B cell (primary cell): ENCODE measurements around the gene GNB1. TPM values are rescaled to one million over a fixed set of nuclear protein-coding genes. Genes with fewer than 3 reads are reported as not detected.

Experiments used
- ATAC-seq: fragments of 200-7000 bp; cut with Tn5 transposase; one replicate; pipeline ENCODE4 v1.10.0; 2021; ENCODE audit warnings: low read depth, mild to moderate bottlenecking, moderate number of reproducible peaks, moderate library complexity
- CTCF ChIA-PET: fragments of 350-600 bp; sonication (Branson Sonifier 250); formaldehyde crosslinking; loops from one replicate; lab custom pipeline; 2021; ENCODE audit warnings: antibody characterized with exemption, inconsistent platforms; lab: Charles Lee
- POLR2A ChIA-PET: fragments of 350-600 bp; sonication (Branson Sonifier 250); formaldehyde crosslinking; loops from one replicate; lab custom pipeline; 2021; ENCODE audit warnings: antibody characterized with exemption; lab: Charles Lee
- DNase-seq: peaks from one replicate; pipeline ENCODE4 v3.0.0; 2013
- H2AFZ ChIP-seq: 2 replicates; pipeline ENCODE4 v1.6.1; 2012; ENCODE audit warnings: mild to moderate bottlenecking, low read depth, low read length; ENCODE audit not compliant: insufficient read depth, poor library complexity, severe bottlenecking
- H3K27ac ChIP-seq, 2 donors: 1 replicate in 1 of 2; 2 replicates in 1 of 2; pipeline ENCODE4 v1.5.1; 2012 to 2013; ENCODE audit warnings: low read length in 2 of 2, mild to moderate bottlenecking in 2 of 2, moderate library complexity in 1 of 2
- H3K27me3 ChIP-seq, 4 experiments: fragments of 200-600 bp in 1 of 4; sonication (generic) in 1 of 4; replicated peaks in 1 of 4; 1 replicate in 2 of 4; 2 replicates in 2 of 4; pipeline versions ENCODE4 v1.6.1 to v1.7.0; 2013 to 2016; ENCODE audit warnings: low read length in 3 of 4, mild to moderate bottlenecking in 2 of 4, mixed read lengths in 1 of 4, moderate library complexity in 1 of 4; ENCODE audit not compliant: insufficient read depth in 4 of 4, control insufficient read depth in 3 of 4; ENCODE audit errors: control extremely low read depth in 1 of 4
- H3K36me3 ChIP-seq, 2 experiments: replicated peaks in 1 of 2; 1 replicate in 1 of 2; 2 replicates in 1 of 2; pipeline versions ENCODE4 v1.6.1 to v1.7.1; 2013; ENCODE audit warnings: low read length in 1 of 2; ENCODE audit not compliant: insufficient read depth in 2 of 2, control insufficient read depth in 1 of 2; ENCODE audit errors: control extremely low read depth in 1 of 2, extremely low read depth in 1 of 2
- H3K4me1 ChIP-seq, 2 donors: fragments of 200-600 bp in 1 of 2; sonication (generic) in 1 of 2; 1 replicate in 1 of 2; 2 replicates in 1 of 2; pipeline versions ENCODE4 v1.5.1 to v1.6.1; 2013 to 2017; ENCODE audit warnings: low read length in 2 of 2; ENCODE audit not compliant: control insufficient read depth in 2 of 2, insufficient read depth in 2 of 2
- H3K4me2 ChIP-seq: replicated peaks from 2 replicates; pipeline ENCODE3; 2012; ENCODE audit warnings: mild to moderate bottlenecking, low read depth, low read length; ENCODE audit not compliant: poor library complexity, severe bottlenecking
- H3K4me3 ChIP-seq, 5 experiments: fragments of 200-600 bp in 1 of 5; sonication (generic) in 1 of 5; 1 replicate in 3 of 5; 2 replicates in 2 of 5; pipeline versions ENCODE4 v1.5.1 to v1.7.0; 2011 to 2016; ENCODE audit warnings: low read length in 4 of 5, mild to moderate bottlenecking in 4 of 5, low read depth in 2 of 5, control low read depth in 1 of 5, moderate library complexity in 1 of 5; ENCODE audit not compliant: insufficient read depth in 1 of 5; ENCODE audit errors: control extremely low read depth in 1 of 5, extremely low read depth in 1 of 5
- H3K79me2 ChIP-seq: fragments of 200-600 bp; sonication (generic); one replicate; pipeline ENCODE4 v1.6.0; 2016; ENCODE audit warnings: low read length; ENCODE audit not compliant: control insufficient read depth, insufficient read depth
- H3K9ac ChIP-seq: fragments of 200-600 bp; sonication (generic); 2 replicates; pipeline ENCODE4 v1.6.1; 2017; ENCODE audit warnings: mild to moderate bottlenecking, low read length, moderate library complexity
- H3K9me3 ChIP-seq, 3 donors: one replicate each; pipeline versions ENCODE4 v1.6.1 to v1.7.1; 2013; ENCODE audit warnings: low read length in 2 of 3; ENCODE audit not compliant: control insufficient read depth in 2 of 3, insufficient read depth in 1 of 3; ENCODE audit errors: control extremely low read depth in 1 of 3
- H4K20me1 ChIP-seq: 2 replicates; pipeline ENCODE4 v1.6.0; 2012; ENCODE audit warnings: mild to moderate bottlenecking, low read length; ENCODE audit not compliant: insufficient read depth, control insufficient read depth, poor library complexity, severe bottlenecking
- H3K27ac Mint-ChIP-seq: one replicate; pipeline ENCODE4 v1.8.0; 2021; ENCODE audit warnings: mixed read lengths
- H3K27me3 Mint-ChIP-seq: one replicate; pipeline ENCODE4 v1.8.0; 2021; ENCODE audit warnings: mixed read lengths
- H3K4me1 Mint-ChIP-seq: one replicate; pipeline ENCODE4 v1.8.0; 2021; ENCODE audit warnings: mixed read lengths
- H3K4me3 Mint-ChIP-seq: one replicate; pipeline ENCODE4 v1.8.0; 2021; ENCODE audit warnings: mixed read lengths
- H3K9me3 Mint-ChIP-seq: one replicate; pipeline ENCODE4 v1.8.0; 2022; ENCODE audit warnings: mixed read lengths; ENCODE audit not compliant: insufficient read depth
- EZH2 ChIP-seq: IDR thresholded peaks from 2 replicates; pipeline ENCODE4 v1.6.1; 2012; ENCODE audit warnings: borderline replicate concordance, low read depth, mild to moderate bottlenecking, moderate library complexity, low read length; ENCODE audit not compliant: insufficient read depth, poor library complexity, severe bottlenecking
- WGBS: methylation state at CpG from one replicate; pipeline ENCODE4 v1.1.5; 2013; ENCODE audit warnings: missing lambda C conversion rate; ENCODE audit not compliant: insufficient coverage; 5-methylcytosine and 5-hydroxymethylcytosine counted together
- intact Hi-C: fragments of 100-400 bp; cut with micrococcal nuclease; formaldehyde crosslinking; loops from one replicate; pipeline ENCODE4 v1.10.0; 2022
- polyA plus RNA-seq: library from polyadenylated mRNA; depleted of rRNA; stranded (reverse); fragments of >200 nt; gene quantifications from 2 replicates; pipeline ENCODE4 v1.2.3, GENCODE V29; 2012
- total RNA-seq, 2 donors: library from RNA; stranded (reverse); fragments of 120-200 nt in 1 of 2; gene quantifications; 1 replicate in 1 of 2; 2 replicates in 1 of 2; pipeline versions ENCODE4 v1.2.3 to v1.2.4, GENCODE V29; 2013 to 2022
- TF ChIP-seq, protein P1 (sequence below): fragments of 200-600 bp; IDR thresholded peaks from one replicate; pipeline ENCODE4 v1.8.0; 2022; ENCODE audit warnings: antibody characterized with exemption, mild to moderate bottlenecking

Gene GNB1
- total and polyA plus RNA-seq, 2 donors (not counting 1 experiment from before 2014, with no cell fraction given) = 249 to 269 TPM

DNA sequence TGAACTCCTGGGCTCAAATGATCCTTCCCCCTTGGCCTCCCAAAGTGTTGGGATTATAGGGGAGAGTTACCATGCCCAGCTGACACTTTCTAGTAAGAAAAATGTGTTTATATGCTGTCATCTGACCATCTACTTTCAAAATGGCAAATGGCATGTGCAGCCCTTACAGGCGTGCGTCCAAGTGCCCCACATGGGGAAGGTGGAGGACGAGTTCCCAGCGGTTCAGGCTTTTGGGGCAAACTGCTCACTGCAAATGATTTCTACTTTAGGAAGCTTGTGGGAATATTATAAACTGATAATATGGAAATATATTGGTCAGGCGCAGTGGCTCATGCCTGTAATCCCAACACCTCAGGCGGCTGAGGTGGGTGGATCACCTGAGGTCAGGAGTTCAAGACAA, 71.1 kb downstream of the GNB1 start:
- peaks cover 83% of the 10 kb centered on the region for H3K79me2 ChIP-seq
- Mint-ChIP-seq H3K4me3 (no peak overlapping the region), H3K27ac (peak overlapping the region; percentile 15), H3K9me3 (no peaks in the 10 kb centered on the region), H3K27me3 (no peaks in the 10 kb centered on the region), H3K4me1 (peaks cover 10% of the 10 kb centered on the region)
- WGBS = 100% methylated on average over 4 of the region's 6 CpGs
- H3K27me3 ChIP-seq = no peaks in the 10 kb centered on the region
- TF ChIP-seq, protein P1, sequence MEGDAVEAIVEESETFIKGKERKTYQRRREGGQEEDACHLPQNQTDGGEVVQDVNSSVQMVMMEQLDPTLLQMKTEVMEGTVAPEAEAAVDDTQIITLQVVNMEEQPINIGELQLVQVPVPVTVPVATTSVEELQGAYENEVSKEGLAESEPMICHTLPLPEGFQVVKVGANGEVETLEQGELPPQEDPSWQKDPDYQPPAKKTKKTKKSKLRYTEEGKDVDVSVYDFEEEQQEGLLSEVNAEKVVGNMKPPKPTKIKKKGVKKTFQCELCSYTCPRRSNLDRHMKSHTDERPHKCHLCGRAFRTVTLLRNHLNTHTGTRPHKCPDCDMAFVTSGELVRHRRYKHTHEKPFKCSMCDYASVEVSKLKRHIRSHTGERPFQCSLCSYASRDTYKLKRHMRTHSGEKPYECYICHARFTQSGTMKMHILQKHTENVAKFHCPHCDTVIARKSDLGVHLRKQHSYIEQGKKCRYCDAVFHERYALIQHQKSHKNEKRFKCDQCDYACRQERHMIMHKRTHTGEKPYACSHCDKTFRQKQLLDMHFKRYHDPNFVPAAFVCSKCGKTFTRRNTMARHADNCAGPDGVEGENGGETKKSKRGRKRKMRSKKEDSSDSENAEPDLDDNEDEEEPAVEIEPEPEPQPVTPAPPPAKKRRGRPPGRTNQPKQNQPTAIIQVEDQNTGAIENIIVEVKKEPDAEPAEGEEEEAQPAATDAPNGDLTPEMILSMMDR = no peak
- no peak for TF ChIP-seq EZH2
- H3K4me2 ChIP-seq = no peak overlapping the region
- peaks cover 0 to 3% of the 10 kb centered on the region in 2 donors for H3K4me1 ChIP-seq
- H3K9me3 ChIP-seq = no peaks in the 10 kb centered on the region
- intact Hi-C loops = loop anchor here (5.0 kb wide), 1 partner anchor 38 kb away; no protein-coding TSS in a partner anchor
- POLR2A ChIA-PET = no interaction called here
- H3K4me3 ChIP-seq = no peak overlapping the region
- ATAC-seq = no peak
- peaks cover 2 to 64% of the 10 kb centered on the region in 2 experiments for H3K36me3 ChIP-seq
- peaks cover 39% of the 10 kb centered on the region for H4K20me1 ChIP-seq
- no peak overlapping the region for H3K27ac ChIP-seq
- CTCF ChIA-PET = interaction anchor here (0.8 kb wide), 1 partner anchor 24 kb away, joined by 3 read pairs; no protein-coding TSS in a partner anchor
- no peak overlapping the region for H3K9ac ChIP-seq
- H2AFZ ChIP-seq = no peak overlapping the region
- no peak for DNase-seq

DNA sequence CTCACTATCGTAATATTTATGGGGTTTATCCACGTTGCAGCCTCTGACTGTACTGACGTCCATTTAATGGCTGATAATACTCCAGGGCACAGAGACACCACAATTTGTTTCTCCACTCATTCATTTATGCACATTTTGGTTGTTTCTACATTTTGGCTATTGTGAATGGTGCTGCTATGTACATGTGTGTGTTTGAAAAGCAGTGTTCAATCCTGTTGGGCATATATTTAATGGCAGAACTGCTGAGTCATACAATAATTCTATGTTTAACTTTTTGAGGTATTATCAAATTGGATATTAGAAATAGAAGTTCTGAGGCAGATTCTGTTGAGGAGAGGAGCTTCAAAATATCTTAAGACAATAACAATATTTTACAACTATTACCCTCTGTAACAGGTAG, 73.7 kb downstream of the GNB1 start:
- H3K4me1 ChIP-seq = peaks cover 0 to 3% of the 10 kb centered on the region in 2 donors
- H3K27ac ChIP-seq = no peak overlapping the region
- Mint-ChIP-seq H3K4me1 (peaks cover 10% of the 10 kb centered on the region), H3K4me3 (no peak overlapping the region), H3K27ac (no peak overlapping the region), H3K27me3 (no peaks in the 10 kb centered on the region), H3K9me3 (no peaks in the 10 kb centered on the region)
- H2AFZ ChIP-seq = no peak overlapping the region
- H3K36me3 ChIP-seq = peaks cover 2 to 70% of the 10 kb centered on the region in 2 experiments
- ATAC-seq (no peak), DNase-seq (no peak)
- intact Hi-C loops = no loop called here
- H3K27me3 ChIP-seq = no peaks in the 10 kb centered on the region
- no peak overlapping the region for H3K4me3 ChIP-seq
- POLR2A ChIA-PET = no interaction called here
- WGBS = no CpG with 5 or more reads among the region's 3 CpGs
- peaks cover 83% of the 10 kb centered on the region for H3K79me2 ChIP-seq
- H4K20me1 ChIP-seq = peaks cover 51% of the 10 kb centered on the region
- H3K4me2 ChIP-seq = no peak overlapping the region
- CTCF ChIA-PET = no interaction called here
- TF ChIP-seq EZH2 = no peak
- TF ChIP-seq, protein P1 = no peak
- no peaks in the 10 kb centered on the region for H3K9me3 ChIP-seq
- H3K9ac ChIP-seq = no peak overlapping the region
